SK-N-SH (cell line): ENCODE data around the gene GJB3.

ENCODE experiments used
- CHD2 ChIP-seq: fragments of 150-350 bp; IDR thresholded peaks from 2 replicates; pipeline ENCODE4 v1.6.1; 2018; ENCODE audit warnings: low read length; ENCODE audit not compliant: partially characterized antibody
- EP300 ChIP-seq, 2 experiments: IDR thresholded peaks; 2 replicates each; pipeline versions ENCODE4 v1.4.0 to v1.6.1; 2012; ENCODE audit warnings: borderline replicate concordance in 1 of 2, low read depth in 1 of 2, low read length in 1 of 2
- FOSL2 ChIP-seq: IDR thresholded peaks from 2 replicates; pipeline ENCODE4 v1.4.0; 2012; ENCODE audit warnings: low read depth, mild to moderate bottlenecking, moderate library complexity, borderline replicate concordance
- GABPA ChIP-seq: IDR thresholded peaks from 2 replicates; pipeline ENCODE4 v1.4.0; 2012; ENCODE audit warnings: low read depth, mild to moderate bottlenecking
- JUND ChIP-seq: IDR thresholded peaks from 2 replicates; pipeline ENCODE4 v1.4.0; 2012
- MXI1 ChIP-seq: IDR thresholded peaks from 2 replicates; pipeline ENCODE4 v1.6.1; 2012; ENCODE audit warnings: mild to moderate bottlenecking, low read depth, low read length, improper control_type of control experiment
- POLR2AphosphoS5 ChIP-seq: IDR thresholded peaks from 2 replicates; pipeline ENCODE4 v1.6.1; 2012; ENCODE audit warnings: low read depth, low read length
- RAD21 ChIP-seq: IDR thresholded peaks from 2 replicates; pipeline ENCODE4 v1.6.1; 2012; ENCODE audit warnings: mild to moderate bottlenecking, low read length
- TAF1 ChIP-seq: IDR thresholded peaks from 2 replicates; pipeline ENCODE4 v1.6.1; 2012; ENCODE audit warnings: low read depth, mild to moderate bottlenecking, low read length, moderate library complexity, borderline replicate concordance
- TF ChIP-seq, protein P1 (sequence below): fragments of 200-600 bp; sonication (generic); IDR thresholded peaks from 2 replicates; pipeline ENCODE4 v1.6.1; 2017; ENCODE audit warnings: antibody characterized with exemption, mild to moderate bottlenecking, moderate library complexity
- TF ChIP-seq, protein P2 (sequence below): IDR thresholded peaks from 2 replicates; pipeline ENCODE4 v1.6.1; 2012; ENCODE audit warnings: mild to moderate bottlenecking, low read depth, low read length, moderate library complexity
- TF ChIP-seq, protein P3 (sequence below): IDR thresholded peaks from 2 replicates; pipeline ENCODE4 v1.4.0; 2012; ENCODE audit warnings: low read depth

DNA sequence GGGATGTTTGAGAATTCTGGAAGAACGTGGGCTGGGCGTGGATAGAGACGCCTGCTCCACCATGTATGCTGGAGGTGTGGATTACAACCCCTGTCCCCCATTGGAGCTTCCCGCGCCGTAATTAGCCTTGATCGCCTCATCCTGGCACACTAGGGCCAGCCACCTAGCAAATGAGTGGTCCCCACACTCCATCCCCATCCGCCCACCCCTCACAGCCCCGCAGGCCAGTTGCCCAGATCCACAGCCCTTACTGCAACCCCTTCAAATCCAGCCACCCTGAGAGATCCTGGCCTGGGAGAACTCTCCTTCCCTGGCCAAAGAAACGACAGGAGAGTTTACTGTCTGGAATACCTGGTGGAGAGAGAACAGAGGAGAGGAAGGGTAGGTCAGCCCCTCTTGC is 11.4 kb downstream of the GJB3 start:
- TF ChIP-seq MXI1 (no peak), EP300 (IDR thresholded peaks at IDR 0.05; ENCODE audit: borderline replicate concordance in 1 of 2, low read depth in 1 of 2, low read length in 1 of 2) (no peak), FOSL2 (no peak), TAF1 (no peak), CHD2 (no peak), JUND (no peak), POLR2AphosphoS5 (no peak), RAD21 (no peak), GABPA (no peak)
- TF ChIP-seq, protein P1, sequence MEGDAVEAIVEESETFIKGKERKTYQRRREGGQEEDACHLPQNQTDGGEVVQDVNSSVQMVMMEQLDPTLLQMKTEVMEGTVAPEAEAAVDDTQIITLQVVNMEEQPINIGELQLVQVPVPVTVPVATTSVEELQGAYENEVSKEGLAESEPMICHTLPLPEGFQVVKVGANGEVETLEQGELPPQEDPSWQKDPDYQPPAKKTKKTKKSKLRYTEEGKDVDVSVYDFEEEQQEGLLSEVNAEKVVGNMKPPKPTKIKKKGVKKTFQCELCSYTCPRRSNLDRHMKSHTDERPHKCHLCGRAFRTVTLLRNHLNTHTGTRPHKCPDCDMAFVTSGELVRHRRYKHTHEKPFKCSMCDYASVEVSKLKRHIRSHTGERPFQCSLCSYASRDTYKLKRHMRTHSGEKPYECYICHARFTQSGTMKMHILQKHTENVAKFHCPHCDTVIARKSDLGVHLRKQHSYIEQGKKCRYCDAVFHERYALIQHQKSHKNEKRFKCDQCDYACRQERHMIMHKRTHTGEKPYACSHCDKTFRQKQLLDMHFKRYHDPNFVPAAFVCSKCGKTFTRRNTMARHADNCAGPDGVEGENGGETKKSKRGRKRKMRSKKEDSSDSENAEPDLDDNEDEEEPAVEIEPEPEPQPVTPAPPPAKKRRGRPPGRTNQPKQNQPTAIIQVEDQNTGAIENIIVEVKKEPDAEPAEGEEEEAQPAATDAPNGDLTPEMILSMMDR = no peak
- TF ChIP-seq, protein P2, sequence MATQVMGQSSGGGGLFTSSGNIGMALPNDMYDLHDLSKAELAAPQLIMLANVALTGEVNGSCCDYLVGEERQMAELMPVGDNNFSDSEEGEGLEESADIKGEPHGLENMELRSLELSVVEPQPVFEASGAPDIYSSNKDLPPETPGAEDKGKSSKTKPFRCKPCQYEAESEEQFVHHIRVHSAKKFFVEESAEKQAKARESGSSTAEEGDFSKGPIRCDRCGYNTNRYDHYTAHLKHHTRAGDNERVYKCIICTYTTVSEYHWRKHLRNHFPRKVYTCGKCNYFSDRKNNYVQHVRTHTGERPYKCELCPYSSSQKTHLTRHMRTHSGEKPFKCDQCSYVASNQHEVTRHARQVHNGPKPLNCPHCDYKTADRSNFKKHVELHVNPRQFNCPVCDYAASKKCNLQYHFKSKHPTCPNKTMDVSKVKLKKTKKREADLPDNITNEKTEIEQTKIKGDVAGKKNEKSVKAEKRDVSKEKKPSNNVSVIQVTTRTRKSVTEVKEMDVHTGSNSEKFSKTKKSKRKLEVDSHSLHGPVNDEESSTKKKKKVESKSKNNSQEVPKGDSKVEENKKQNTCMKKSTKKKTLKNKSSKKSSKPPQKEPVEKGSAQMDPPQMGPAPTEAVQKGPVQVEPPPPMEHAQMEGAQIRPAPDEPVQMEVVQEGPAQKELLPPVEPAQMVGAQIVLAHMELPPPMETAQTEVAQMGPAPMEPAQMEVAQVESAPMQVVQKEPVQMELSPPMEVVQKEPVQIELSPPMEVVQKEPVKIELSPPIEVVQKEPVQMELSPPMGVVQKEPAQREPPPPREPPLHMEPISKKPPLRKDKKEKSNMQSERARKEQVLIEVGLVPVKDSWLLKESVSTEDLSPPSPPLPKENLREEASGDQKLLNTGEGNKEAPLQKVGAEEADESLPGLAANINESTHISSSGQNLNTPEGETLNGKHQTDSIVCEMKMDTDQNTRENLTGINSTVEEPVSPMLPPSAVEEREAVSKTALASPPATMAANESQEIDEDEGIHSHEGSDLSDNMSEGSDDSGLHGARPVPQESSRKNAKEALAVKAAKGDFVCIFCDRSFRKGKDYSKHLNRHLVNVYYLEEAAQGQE = no peak
- TF ChIP-seq, protein P3, sequence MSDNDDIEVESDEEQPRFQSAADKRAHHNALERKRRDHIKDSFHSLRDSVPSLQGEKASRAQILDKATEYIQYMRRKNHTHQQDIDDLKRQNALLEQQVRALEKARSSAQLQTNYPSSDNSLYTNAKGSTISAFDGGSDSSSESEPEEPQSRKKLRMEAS = no peak
